ENCODE results near the gene MRPL20. TPM values are rescaled to one million over a fixed set of nuclear protein-coding genes. Genes with fewer than 3 reads are reported as not detected.
A peak's percentile ranks its signal among the peaks of the same experiment; 100 is the strongest.
"Not testable (repeated sequence)": the region's sequence is repeated elsewhere in the genome, so short reads cannot be mapped to it uniquely, and the experiment has no call there.

MRPL20 gene
- 100 to 1,000 TPM in 1 of 2 donors, 10 to 100 TPM in 1; 82.9 to 115 TPM for total RNA-seq

DNA sequence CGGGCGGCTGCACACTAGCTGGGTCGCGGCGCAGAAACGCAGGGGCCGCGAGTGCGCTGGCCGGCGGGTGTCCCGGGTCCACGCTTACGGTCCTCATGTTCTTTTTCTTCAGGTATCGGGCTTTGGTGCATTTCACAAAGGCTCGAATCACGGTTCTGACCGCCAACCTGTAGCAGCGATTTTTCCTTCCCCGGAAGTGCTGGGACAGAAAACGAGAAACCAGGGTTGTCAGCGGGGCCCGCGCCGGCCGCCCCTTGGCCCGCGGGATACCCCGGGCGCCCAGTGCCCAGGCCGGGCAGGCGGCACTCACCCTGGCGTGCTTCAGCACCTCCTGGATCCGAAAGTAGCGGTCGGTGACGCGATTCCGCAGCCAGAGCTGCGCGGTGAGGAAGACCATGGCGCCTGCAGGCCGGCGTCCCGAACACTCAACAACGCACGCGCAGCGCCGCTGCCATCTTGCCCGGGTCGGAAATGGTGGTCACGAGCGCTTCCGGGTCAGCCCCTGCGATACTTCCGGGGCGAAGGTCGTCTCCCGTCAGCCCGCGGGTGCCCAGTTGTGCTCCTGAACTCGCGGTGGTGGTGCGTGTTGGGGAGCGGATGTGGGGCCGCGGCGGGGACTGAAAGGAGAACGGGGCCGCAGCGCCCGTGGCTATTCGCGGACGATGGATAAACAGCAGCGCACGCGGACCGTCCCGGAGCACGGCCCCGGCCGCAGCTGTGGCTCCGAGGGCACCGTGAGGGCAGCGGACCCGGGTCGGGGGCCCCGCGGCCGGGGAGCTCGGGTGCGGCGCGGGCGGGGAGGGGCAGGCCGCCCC is at the start of gene MRPL20:
MRPL20 (minus strand) TSS at position 473 of the 815 bp plus-strand sequence; CDS start at position 397, 76 bp downstream.
- ATAC-seq (peak; percentile 97 to 98), DNase-seq (ENCODE audit: low spot score in 2 of 2) (peak; percentile 94 to 97)
- H3K27ac Mint-ChIP-seq, result peak within 1 kb of the TSS; percentile 94 to 98
- H3K36me3 Mint-ChIP-seq, result peaks cover 13 to 38% of the 10 kb centered on the region in 2 donors
- no peaks in the 10 kb centered on the region for H3K9me3 Mint-ChIP-seq

DNA sequence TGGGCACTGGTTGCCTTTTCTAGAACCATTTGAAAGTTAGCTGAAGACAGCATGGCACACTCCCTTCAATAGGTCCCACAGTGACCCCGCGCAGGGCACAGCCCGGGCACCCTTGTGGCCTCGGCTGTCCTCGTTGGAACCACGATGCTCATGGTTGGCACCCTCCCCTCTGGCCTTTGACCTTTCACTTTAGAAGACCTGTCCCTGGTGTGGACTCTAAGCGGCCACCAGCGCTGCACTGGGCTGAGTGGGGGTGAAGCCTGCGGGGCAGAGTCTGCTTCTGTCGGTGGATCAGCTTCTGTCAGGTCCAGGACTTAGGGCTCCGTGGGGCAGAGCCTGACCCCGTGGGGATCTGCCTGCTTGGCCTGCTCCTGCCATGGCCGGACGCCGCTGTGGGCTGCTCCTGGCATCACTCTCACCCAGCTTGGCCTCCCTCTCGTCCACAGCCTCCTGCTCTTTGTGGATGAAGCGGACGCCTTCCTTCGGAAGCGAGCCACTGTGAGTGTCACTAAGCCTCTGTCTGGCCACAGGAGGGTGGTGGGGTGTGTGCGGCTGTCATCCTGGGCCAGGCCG is 49.7 kb upstream of the MRPL20 start:
- not testable (repeated sequence) for H3K9me3 Mint-ChIP-seq; H3K36me3 Mint-ChIP-seq; H3K27ac Mint-ChIP-seq; DNase-seq (ENCODE audit: low spot score in 2 of 2); ATAC-seq

DNA sequence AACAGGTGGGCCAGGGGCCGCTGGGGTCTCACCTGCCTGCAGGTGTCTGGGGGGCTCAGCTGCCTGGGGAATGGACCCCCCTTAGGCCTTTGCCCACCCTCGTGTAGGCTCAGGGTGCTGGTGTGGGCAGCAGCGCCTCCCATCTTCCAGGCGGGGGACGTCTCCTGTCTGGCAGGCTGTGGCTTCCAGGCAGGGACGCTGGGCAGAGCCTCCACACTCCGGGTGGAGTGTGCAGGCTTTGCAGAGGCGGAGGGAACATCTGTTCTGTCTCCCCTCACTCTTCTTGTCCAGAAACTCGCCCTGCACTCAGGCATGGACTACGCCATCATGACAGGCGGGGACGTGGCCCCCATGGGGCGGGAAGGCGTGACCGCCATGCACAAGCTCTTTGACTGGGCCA is 48.8 kb upstream of the MRPL20 start:
- ATAC-seq; DNase-seq (ENCODE audit: low spot score in 2 of 2); H3K27ac Mint-ChIP-seq: not testable (repeated sequence)

DNA sequence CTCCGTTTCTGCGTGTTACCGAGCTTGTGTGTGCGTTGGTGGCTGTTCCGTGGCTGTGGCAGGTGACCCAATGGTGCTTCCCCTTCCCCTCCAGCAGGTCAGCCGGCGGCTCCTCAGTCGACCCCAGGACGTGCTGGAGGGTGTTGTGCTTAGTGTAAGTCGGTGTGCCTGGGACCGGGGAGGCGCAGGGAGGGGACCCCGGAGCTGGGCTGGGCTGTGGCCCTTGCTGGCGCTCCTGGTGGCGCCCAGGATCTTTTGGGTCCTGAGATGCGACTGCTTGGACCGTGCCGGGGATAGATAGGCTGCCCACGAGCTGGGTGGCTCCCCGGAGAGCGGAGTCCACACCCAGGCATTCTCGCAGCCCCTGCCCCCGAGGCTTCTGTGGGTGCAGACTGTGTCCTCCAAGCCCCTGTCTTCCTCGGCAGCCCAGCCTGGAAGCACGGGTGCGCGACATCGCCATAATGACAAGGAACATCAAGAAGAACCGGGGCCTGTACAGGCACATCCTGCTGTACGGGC is 48.3 kb upstream of the MRPL20 start:
- Mint-ChIP-seq H3K36me3 (no peaks in the 10 kb centered on the region), H3K27ac (no peak overlapping the region), H3K9me3 (no peaks in the 10 kb centered on the region)
- DNase-seq (ENCODE audit: low spot score in 2 of 2) (no peak), ATAC-seq (no peak)

More for the DNA sequence above, 48.8 kb upstream of the MRPL20 start:
- not testable (repeated sequence) for H3K9me3 Mint-ChIP-seq, H3K36me3 Mint-ChIP-seq

DNA sequence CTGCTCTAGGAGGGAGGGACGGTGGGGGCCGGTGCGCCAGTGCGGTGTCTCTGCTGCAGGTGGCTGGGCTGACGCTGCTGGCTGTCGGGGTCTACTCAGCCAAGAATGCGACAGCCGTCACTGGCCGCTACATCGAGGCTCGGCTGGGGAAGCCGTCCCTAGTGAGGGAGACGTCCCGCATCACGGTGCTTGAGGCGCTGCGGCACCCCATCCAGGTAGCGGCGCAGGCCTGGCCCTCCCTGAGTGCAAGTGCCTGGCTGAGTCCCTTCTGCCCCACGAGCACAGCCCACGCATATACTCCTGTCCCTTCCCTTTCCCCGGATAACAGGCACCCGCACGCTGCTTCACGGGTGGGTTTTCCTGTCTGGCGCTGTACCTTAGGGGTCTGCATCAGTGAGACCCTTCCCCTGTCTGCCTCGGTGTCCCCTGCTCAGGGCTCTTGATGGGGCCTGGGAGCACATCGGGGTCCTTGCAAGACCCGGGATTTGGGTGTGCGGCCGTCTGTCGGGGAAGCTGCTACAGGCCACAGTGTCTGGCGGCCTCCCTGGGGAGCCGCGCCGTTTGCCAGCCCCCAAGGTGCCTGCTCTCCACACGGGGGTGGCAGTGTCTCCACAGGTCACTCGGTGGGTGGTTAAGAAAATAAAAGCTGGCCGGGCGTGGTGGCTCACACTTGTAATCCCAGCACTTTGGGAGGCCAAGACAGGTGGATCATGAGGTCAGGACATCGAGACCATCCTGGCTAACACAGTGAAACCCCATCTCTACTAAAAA is 47.4 kb upstream of the MRPL20 start:
- H3K36me3 Mint-ChIP-seq; DNase-seq (ENCODE audit: low spot score in 2 of 2); H3K9me3 Mint-ChIP-seq; ATAC-seq; H3K27ac Mint-ChIP-seq: not testable (repeated sequence)

DNA sequence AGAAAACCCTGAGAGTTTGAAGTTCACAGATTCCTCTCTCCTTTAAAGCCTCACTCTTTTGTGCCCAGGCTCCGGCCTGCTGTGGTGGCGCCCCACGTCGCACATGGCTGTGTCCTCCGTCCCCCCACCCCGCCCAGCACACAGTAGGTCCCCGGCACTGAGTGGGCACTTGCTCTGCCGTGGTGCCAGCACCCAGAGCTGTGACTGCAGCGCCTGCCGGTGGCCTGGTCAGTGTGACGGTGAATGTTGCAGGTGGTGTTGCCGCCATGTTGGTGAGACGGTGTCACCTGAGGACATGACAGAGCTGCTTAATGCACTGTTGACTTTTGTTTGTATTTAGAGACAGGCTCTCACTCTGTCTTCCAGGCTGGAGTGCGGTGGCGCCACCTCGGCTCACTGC is 45.8 kb upstream of the MRPL20 start:
- no peaks in the 10 kb centered on the region for H3K36me3 Mint-ChIP-seq
- H3K27ac Mint-ChIP-seq, result no peak overlapping the region
- no peak for ATAC-seq
- H3K9me3 Mint-ChIP-seq, result no peaks in the 10 kb centered on the region
- no peak for DNase-seq (ENCODE audit: low spot score in 2 of 2)

DNA sequence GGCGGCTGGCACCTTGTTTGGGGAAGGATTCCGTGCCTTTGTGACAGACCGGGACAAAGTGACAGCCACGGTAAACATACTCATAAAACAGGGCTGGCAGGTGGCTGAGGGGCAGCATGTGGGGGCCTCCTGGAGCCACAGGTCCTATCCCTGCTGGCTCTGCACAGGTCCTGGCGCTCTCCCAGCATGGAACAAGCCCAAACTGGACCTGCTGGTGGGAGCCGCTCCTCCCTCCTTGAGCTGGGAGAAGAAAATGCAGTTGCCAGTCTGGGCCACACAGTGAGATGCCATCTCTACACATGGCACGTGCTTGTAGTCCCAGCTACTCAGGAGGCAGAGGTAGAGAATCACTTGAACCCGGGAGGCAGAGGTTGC is 45.3 kb upstream of the MRPL20 start:
- not testable (repeated sequence) for ATAC-seq; H3K9me3 Mint-ChIP-seq; DNase-seq (ENCODE audit: low spot score in 2 of 2); H3K27ac Mint-ChIP-seq; H3K36me3 Mint-ChIP-seq

DNA sequence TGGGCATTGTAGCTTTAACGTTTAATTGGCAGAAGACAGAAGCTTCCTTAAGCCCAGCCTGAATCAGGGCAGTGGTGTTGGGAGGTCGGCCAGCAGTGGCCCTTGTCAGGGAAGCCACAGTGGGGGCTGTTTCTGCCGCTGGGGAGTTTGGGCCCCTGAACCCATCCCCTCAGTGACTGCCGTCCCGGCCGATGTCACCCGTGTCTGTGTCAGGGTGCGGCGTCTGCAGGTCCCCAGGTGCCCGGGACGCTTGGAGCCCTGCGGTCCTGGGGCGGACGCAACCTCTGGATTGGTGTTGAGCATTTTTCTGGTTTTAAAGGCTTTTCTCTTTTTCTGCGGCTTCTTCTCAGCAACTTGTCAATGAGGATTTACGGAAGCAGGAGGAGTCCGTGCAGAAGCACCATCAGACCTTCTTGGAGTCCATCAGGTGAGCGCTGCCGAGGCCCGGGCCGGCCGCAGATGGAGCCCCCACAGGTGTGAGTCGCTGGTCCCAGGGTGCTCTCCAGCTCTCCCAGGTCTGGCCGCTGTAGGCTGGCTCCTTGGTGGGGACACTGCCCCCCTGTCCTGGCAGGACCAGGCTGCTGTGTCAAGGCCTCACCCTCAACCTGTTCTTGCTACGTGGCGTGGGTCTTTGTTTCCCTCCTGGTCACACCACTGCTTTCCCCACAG is 44.7 kb upstream of the MRPL20 start:
- DNase-seq (ENCODE audit: low spot score in 2 of 2) (no peak), ATAC-seq (no peak)
- no peak overlapping the region for H3K27ac Mint-ChIP-seq
- H3K36me3 Mint-ChIP-seq, result no peaks in the 10 kb centered on the region
- H3K9me3 Mint-ChIP-seq, result no peaks in the 10 kb centered on the region

DNA sequence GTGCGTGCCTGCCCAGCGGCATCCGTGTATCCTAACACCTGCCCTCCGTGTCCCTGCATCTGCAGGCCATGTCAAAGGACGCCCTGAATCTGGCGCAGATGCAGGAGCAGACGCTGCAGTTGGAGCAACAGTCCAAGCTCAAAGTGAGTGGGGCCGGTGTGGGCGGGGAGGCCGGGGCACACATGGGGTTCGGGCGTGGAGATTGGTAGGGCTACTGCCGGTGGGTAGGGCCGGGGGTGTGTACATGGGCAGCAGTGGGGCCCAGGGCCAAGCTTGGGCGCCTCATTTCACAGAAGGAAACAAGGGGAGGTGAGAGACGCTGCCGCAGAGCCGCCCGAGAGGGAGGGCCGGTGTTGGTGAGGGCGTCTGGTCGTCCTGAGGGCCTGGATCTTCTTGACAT is 43.5 kb upstream of the MRPL20 start:
- not testable (repeated sequence) for DNase-seq (ENCODE audit: low spot score in 2 of 2); H3K27ac Mint-ChIP-seq; ATAC-seq; H3K36me3 Mint-ChIP-seq; H3K9me3 Mint-ChIP-seq

DNA sequence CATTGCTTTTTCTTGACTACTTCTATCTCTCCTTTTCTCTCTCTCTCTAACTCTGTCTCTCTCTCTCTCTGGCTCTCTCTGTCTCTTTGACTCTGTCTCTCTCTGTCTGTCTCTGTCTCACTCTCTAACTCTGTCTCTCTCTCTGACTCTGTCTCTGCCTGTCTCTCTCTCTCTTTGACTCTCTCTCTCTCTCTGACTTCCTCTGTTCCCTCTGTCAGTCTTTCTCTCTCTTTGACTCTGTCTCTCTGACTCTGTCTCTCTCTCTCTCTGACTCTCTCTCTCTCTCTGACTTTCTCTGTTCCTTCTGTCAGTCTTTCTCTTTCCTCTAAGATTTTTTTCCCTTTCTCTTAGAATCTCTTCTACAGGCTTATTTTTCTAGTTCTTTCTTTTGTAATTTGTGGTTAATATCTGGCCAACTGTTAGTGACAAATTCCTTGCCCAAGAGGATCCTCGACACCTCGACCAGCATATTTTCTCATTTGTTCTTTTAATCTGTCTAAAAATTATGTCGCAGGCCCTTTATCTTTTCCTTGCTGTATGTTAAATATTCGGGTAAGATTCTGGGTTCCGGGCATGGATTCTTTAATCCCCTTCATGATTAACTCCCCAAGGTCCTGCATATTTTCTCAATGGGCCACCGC is 42.1 kb upstream of the MRPL20 start, which contains the start of gene ATAD3C:
ATAD3C (plus strand) TSS at position 591 of the 641 bp plus-strand sequence. CDS start 995 bp downstream, outside the sequence.
- Mint-ChIP-seq H3K27ac (no peak within 1 kb of the TSS), H3K36me3 (no peaks in the 10 kb centered on the region), H3K9me3 (no peaks in the 10 kb centered on the region)
- ATAC-seq, result no peak
- no peak for DNase-seq (ENCODE audit: low spot score in 2 of 2)

DNA sequence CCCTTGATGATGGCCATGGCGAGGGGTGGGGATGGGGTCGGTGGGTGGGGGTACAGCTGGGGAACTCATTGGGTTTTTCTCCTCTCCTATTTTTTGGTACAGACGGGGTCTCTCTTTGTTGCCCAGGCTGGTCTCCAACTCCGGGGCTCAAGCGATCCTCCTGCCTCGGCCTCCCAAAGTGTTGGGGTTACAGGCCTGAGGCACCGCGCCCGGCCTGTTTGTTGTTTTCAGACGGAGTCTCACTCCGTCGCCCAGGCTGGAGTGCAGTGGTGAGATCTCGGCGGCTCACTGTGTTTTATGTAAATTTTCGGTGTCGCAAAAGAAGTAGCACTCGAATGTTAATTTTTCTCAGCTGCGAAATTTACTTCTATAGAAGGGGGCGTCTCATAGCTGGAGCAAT is 39.5 kb upstream of the MRPL20 start:
- not testable (repeated sequence) for H3K9me3 Mint-ChIP-seq; H3K27ac Mint-ChIP-seq; H3K36me3 Mint-ChIP-seq; ATAC-seq; DNase-seq (ENCODE audit: low spot score in 2 of 2)

DNA sequence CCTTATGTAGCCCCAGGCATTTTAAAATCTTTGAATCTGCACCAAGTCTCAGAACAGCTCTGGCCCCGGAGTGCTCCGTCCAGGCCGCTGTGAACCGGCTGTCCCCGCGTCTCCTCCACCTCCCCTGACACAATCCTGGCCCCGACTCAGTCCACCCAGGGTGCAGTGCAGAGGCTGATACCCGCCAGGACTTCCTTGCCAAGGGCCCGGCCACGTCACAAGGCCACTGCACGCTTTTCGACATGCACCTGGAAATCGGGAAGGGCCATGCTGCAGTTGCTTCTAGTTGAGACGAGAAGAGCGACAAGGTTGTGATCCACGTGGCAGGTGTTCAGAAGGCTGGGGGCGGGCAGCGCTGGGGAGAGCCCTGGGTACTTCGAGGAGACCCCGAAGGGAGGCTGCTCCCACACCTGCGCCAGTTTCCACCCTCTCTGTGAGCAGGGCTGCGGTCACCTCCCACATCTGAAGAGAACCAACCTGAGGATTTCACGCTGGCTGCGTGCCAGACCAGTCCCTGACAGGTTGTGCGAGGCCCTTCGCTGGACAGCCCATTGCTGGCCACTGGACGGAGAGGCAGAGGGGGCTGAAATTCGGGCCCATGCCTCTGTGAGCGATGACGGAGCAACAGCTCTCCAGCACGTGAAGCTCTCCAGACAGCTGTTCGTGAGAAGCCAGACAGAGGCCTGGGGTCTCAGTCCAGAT is 35.1 kb upstream of the MRPL20 start:
- H3K27ac Mint-ChIP-seq, result no peak overlapping the region
- no peaks in the 10 kb centered on the region for H3K36me3 Mint-ChIP-seq
- ATAC-seq, result no peak
- no peaks in the 10 kb centered on the region for H3K9me3 Mint-ChIP-seq
- DNase-seq (ENCODE audit: low spot score in 2 of 2), result no peak

DNA sequence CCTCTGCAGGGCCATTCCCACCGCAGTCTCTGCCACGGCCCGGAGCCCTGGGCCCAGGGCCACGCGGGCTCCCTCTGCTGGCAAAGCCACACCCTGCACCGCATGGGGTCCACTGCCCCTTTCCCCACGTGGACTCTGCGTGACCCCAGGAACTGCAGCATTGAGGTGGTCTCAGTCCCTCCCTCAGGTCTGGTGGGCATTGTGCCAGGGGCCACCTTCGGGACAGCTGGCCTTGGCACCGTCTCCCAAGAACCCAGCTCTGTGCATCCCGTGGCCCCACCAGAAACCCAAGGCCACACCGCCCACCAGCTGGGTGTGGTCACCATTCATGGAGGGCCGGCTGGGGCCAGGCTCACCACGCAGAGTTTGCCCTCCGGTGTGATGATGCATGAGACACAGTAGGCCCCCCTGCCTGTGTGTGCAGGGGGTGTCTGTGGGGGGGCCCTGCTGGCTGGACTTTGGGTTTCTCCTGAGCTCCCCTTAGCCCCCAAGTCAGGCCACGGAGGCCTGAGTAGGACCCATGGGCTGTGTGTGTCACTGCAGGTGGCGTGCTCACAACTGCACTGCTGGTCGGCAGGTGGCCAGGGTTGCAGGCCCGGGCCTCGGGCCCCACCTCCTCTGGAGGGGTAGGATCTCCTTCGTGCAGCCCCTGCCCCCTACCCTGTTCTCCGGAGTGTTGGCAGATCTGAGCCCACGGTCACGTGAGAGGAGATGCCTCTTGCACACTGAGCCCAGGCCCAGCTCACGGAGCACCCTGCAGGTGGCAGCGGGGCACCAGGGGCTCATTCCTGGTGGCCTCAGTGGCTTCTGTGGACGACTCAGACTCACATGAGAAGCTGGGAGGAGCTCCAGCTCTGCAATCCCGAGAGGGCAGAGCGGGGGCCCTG is 34.2 kb upstream of the MRPL20 start:
- Mint-ChIP-seq H3K36me3 (no peaks in the 10 kb centered on the region), H3K27ac (no peak overlapping the region), H3K9me3 (no peaks in the 10 kb centered on the region)
- peak; percentile 88 to 90 for ATAC-seq
- peak in 1 of 2 donors; percentile 81 for DNase-seq (ENCODE audit: low spot score in 2 of 2)

DNA sequence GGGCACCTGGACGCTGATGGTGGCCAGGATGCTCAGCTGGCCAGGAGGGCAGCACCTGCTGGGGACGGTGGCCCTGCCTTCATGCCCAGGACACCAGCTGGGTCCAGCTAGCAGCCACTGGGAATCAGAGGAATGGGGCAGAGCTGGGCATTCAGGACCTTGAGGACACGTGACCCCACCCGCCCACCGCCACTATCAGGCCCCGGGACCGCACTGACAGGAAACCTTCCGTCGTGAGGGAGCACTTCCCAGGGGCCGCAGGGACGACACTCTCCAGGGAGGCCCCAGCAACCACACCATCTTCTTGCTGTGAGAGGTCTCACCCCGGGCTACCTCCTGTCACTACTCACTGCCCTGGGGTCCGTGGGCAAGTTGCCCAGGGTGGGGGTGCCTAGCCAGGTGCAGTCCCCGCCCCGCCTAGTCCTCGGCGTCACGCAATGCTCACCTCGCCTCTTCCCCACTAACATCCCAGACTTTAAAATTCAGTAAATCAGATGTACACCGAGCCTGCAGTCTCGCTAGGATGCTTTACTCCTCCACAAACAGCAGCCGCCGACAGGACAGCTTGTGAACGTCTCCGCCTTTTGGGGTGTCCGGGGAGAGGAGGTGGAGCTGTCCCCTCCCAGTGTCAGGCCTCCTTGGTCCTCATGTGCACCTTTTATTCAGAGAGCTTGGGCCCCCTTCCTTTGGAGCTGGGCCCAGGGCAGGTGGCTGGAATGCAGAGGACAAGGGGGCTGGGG is 33.3 kb upstream of the MRPL20 start:
- DNase-seq (ENCODE audit: low spot score in 2 of 2) (no peak), ATAC-seq (no peak)
- Mint-ChIP-seq H3K27ac (no peak overlapping the region), H3K9me3 (no peaks in the 10 kb centered on the region), H3K36me3 (no peaks in the 10 kb centered on the region)

Data from activated naive CD4-positive, alpha-beta T cell treated with anti-CD3 and anti-CD28 coated beads, Interleukin-2, amount 50 U/mL, for 72 hours (primary cell).